H1 (cell line): ENCODE measurements around the gene LYPD4. TPM values are rescaled to one million over a fixed set of nuclear protein-coding genes. Genes with fewer than 3 reads are reported as not detected.

Experiments used
- CTCF ChIA-PET: fragments of 300-600 bp; sonication (Branson Sonifier 250); formaldehyde crosslinking; loops from one replicate; lab custom pipeline; 2021; ENCODE audit not compliant: partially characterized antibody; lab: Charles Lee
- POLR2A ChIA-PET: fragments of 300-600 bp; sonication (Branson Sonifier 250); formaldehyde crosslinking; loops from one replicate; lab custom pipeline; 2021; ENCODE audit warnings: inconsistent platforms; ENCODE audit not compliant: partially characterized antibody; lab: Charles Lee
- DNase-seq, 2 experiments: peaks; one replicate each; pipeline versions ENCODE4 v3.0.0 to v3.0.0-alpha.2; 2010 to 2022; ENCODE audit warnings: low spot score in 2 of 2, low read depth in 1 of 2, mixed read lengths in 1 of 2
- FAIRE-seq: peaks from 2 replicates; lab custom pipeline; 2011; peaks lifted over from hg19 to GRCh38; lab: Jason Lieb, UNC
- H2AFZ ChIP-seq: 2 replicates; pipeline ENCODE4 v1.8.1; 2012; ENCODE audit warnings: low read length, inconsistent platforms
- H2AK5ac ChIP-seq: 2 replicates; pipeline ENCODE4 v1.6.1; 2013; ENCODE audit warnings: low read depth, low read length
- H2BK120ac ChIP-seq: replicated peaks from 2 replicates; pipeline ENCODE3; 2013; ENCODE audit warnings: low read depth, low read length, inconsistent platforms
- H2BK12ac ChIP-seq: 2 replicates; pipeline ENCODE4 v1.6.1; 2013; ENCODE audit warnings: low read depth, low read length
- H2BK15ac ChIP-seq: 2 replicates; pipeline ENCODE4 v1.6.1; 2013; ENCODE audit warnings: low read length
- H2BK20ac ChIP-seq: 2 replicates; pipeline ENCODE4 v1.6.1; 2013; ENCODE audit warnings: low read length
- H2BK5ac ChIP-seq: 2 replicates; pipeline ENCODE4 v1.6.1; 2013; ENCODE audit warnings: low read depth, low read length
- H3K14ac ChIP-seq: 2 replicates; pipeline ENCODE4 v1.6.1; 2013; ENCODE audit warnings: inconsistent platforms; ENCODE audit not compliant: insufficient read length
- H3K18ac ChIP-seq: 2 replicates; pipeline ENCODE4 v1.6.1; 2013; ENCODE audit warnings: low read length; ENCODE audit errors: extremely low read depth
- H3K23ac ChIP-seq: 2 replicates; pipeline ENCODE4 v1.6.1; 2013; ENCODE audit warnings: inconsistent platforms; ENCODE audit not compliant: insufficient read length
- H3K23me2 ChIP-seq: 2 replicates; pipeline ENCODE4 v1.6.1; 2013; ENCODE audit warnings: low read depth, low read length
- H3K27ac ChIP-seq: 2 replicates; pipeline ENCODE4 v1.6.1; 2011; ENCODE audit warnings: low read depth, low read length, inconsistent platforms
- H3K27me3 ChIP-seq, 4 experiments: replicated peaks in 1 of 4; 1 replicate in 1 of 4; 2 replicates in 3 of 4; pipeline versions ENCODE4 v1.6.1 to v1.8.1; 2011 to 2013; ENCODE audit warnings: low read length in 3 of 4, mild to moderate bottlenecking in 3 of 4, inconsistent platforms in 2 of 4, mixed read lengths in 2 of 4, moderate library complexity in 1 of 4; ENCODE audit not compliant: control insufficient read depth in 3 of 4, insufficient read depth in 3 of 4; ENCODE audit errors: extremely low read depth in 1 of 4
- H3K36me3 ChIP-seq, 4 experiments: 2 replicates each; pipeline versions ENCODE4 v1.6.1 to v1.8.1; 2011 to 2013; ENCODE audit warnings: mild to moderate bottlenecking in 4 of 4, low read length in 3 of 4, moderate library complexity in 2 of 4, control low read depth in 1 of 4, inconsistent platforms in 1 of 4; ENCODE audit not compliant: insufficient read depth in 4 of 4, control insufficient read depth in 2 of 4
- H3K4ac ChIP-seq: replicated peaks from 2 replicates; pipeline ENCODE3; 2013; ENCODE audit warnings: low read length, low read depth, mixed read lengths, inconsistent platforms; ENCODE audit not compliant: insufficient read length
- H3K4me1 ChIP-seq, 4 experiments: replicated peaks in 1 of 4; 1 replicate in 1 of 4; 2 replicates in 3 of 4; pipeline versions ENCODE4 v1.6.1 to v1.8.1; 2011 to 2013; ENCODE audit warnings: low read length in 3 of 4, inconsistent platforms in 2 of 4, mixed read lengths in 1 of 4; ENCODE audit not compliant: insufficient read depth in 4 of 4, control insufficient read depth in 3 of 4
- H3K4me2 ChIP-seq, 2 experiments: 2 replicates each; pipeline versions ENCODE4 v1.6.1 to v1.8.1; 2011 to 2013; ENCODE audit warnings: low read depth in 2 of 2, low read length in 2 of 2, control low read depth in 1 of 2, inconsistent platforms in 1 of 2, mild to moderate bottlenecking in 1 of 2; ENCODE audit not compliant: insufficient read depth in 1 of 2
- H3K4me3 ChIP-seq, 4 experiments: fragments of 200-600, 300-600 bp in 1 of 4; sonication (generic), shearing (Covaris generic), sonication (Bioruptor Twin) in 1 of 4; 2 replicates each; pipeline versions ENCODE4 v1.5.1 to v1.8.1; 2011 to 2016; ENCODE audit warnings: low read length in 4 of 4, low read depth in 3 of 4, control low read depth in 2 of 4, inconsistent platforms in 2 of 4, mild to moderate bottlenecking in 2 of 4, mixed read lengths in 1 of 4, moderate library complexity in 1 of 4; ENCODE audit not compliant: insufficient read depth in 2 of 4; ENCODE audit errors: extremely low read depth in 1 of 4
- H3K56ac ChIP-seq: replicated peaks from 2 replicates; pipeline ENCODE3; 2013; ENCODE audit warnings: low read depth, mild to moderate bottlenecking, mixed read lengths, low read length, inconsistent platforms; ENCODE audit not compliant: insufficient read length
- H3K79me1 ChIP-seq: 2 replicates; pipeline ENCODE4 v1.6.1; 2013; ENCODE audit warnings: low read depth, low read length, control low read depth
- H3K79me2 ChIP-seq, 2 experiments: 2 replicates each; pipeline versions ENCODE4 v1.6.1 to v1.8.1; 2012 to 2013; ENCODE audit warnings: low read length in 2 of 2, mild to moderate bottlenecking in 2 of 2, inconsistent platforms in 1 of 2; ENCODE audit not compliant: insufficient read depth in 2 of 2, control insufficient read depth in 1 of 2
- H3K9ac ChIP-seq, 4 experiments: replicated peaks in 1 of 4; 1 replicate in 1 of 4; 2 replicates in 3 of 4; pipeline versions ENCODE4 v1.6.1 to v1.8.1; 2011 to 2013; ENCODE audit warnings: low read depth in 3 of 4, low read length in 3 of 4, control low read depth in 2 of 4, mild to moderate bottlenecking in 2 of 4, moderate library complexity in 2 of 4, inconsistent platforms in 1 of 4; ENCODE audit errors: extremely low read depth in 1 of 4
- H3K9me3 ChIP-seq, 2 experiments: 2 replicates each; pipeline versions ENCODE4 v1.6.1 to v1.8.1; 2012 to 2013; ENCODE audit warnings: mild to moderate bottlenecking in 2 of 2, moderate library complexity in 2 of 2, control low read depth in 1 of 2, inconsistent platforms in 1 of 2, low read depth in 1 of 2, low read length in 1 of 2, mixed read lengths in 1 of 2; ENCODE audit not compliant: insufficient read depth in 2 of 2
- H4K20me1 ChIP-seq, 2 experiments: replicated peaks in 1 of 2; 2 replicates each; pipeline versions ENCODE3 to v1.8.1; 2011 to 2013; ENCODE audit warnings: inconsistent platforms in 2 of 2, low read length in 2 of 2, mild to moderate bottlenecking in 1 of 2; ENCODE audit not compliant: insufficient read depth in 2 of 2, control insufficient read depth in 1 of 2
- H4K5ac ChIP-seq: 2 replicates; pipeline ENCODE4 v1.6.1; 2013; ENCODE audit warnings: low read length, low read depth, mixed read lengths, inconsistent platforms; ENCODE audit not compliant: insufficient read length
- H4K8ac ChIP-seq: 2 replicates; pipeline ENCODE4 v1.8.0; 2013; ENCODE audit warnings: mild to moderate bottlenecking, moderate library complexity, low read length, inconsistent platforms; ENCODE audit not compliant: insufficient read depth; ENCODE audit errors: extremely low read depth
- H4K91ac ChIP-seq: replicated peaks from 2 replicates; pipeline ENCODE3; 2013; ENCODE audit warnings: low read length, mixed read lengths, inconsistent platforms; ENCODE audit not compliant: insufficient read length
- CHD1 ChIP-seq: IDR thresholded peaks from 2 replicates; pipeline ENCODE4 v1.6.1; 2012; ENCODE audit warnings: low read depth, low read length, improper control_type of control experiment
- GABPA ChIP-seq: IDR thresholded peaks from 2 replicates; pipeline ENCODE4 v1.6.1; 2011; ENCODE audit warnings: mild to moderate bottlenecking, low read length, moderate library complexity, borderline replicate concordance; ENCODE audit not compliant: insufficient read depth
- GTF2F1 ChIP-seq: IDR thresholded peaks from 2 replicates; pipeline ENCODE4 v1.6.1; 2012; ENCODE audit warnings: low read depth, low read length, improper control_type of control experiment, borderline replicate concordance
- NRF1 ChIP-seq: IDR thresholded peaks from 2 replicates; pipeline ENCODE4 v1.6.1; 2011; ENCODE audit warnings: mild to moderate bottlenecking, low read depth, low read length, improper control_type of control experiment
- RAD21 ChIP-seq, 2 experiments: IDR thresholded peaks in 1 of 2; conservative IDR thresholded peaks in 1 of 2; 2 replicates each; pipeline ENCODE4 v1.6.1; 2011; ENCODE audit warnings: low read depth in 2 of 2, low read length in 2 of 2, improper control_type of control experiment in 1 of 2, inconsistent platforms in 1 of 2, mild to moderate bottlenecking in 1 of 2, moderate library complexity in 1 of 2
- SIN3A ChIP-seq, 2 experiments: IDR thresholded peaks in 1 of 2; conservative IDR thresholded peaks in 1 of 2; 2 replicates each; pipeline ENCODE4 v1.6.1; 2011 to 2012; ENCODE audit warnings: low read length in 2 of 2, improper control_type of control experiment in 1 of 2, low read depth in 1 of 2, mild to moderate bottlenecking in 1 of 2
- SIX5 ChIP-seq: IDR thresholded peaks from 2 replicates; pipeline ENCODE4 v1.6.1; 2011; ENCODE audit warnings: mild to moderate bottlenecking, low read depth, low read length
- SP1 ChIP-seq: IDR thresholded peaks from 2 replicates; pipeline ENCODE4 v1.6.1; 2011; ENCODE audit warnings: low read depth, low read length
- TBP ChIP-seq: IDR thresholded peaks from 2 replicates; pipeline ENCODE4 v1.6.1; 2011; ENCODE audit warnings: low read depth, low read length, improper control_type of control experiment
- TCF12 ChIP-seq: IDR thresholded peaks from 2 replicates; pipeline ENCODE4 v1.6.1; 2011; ENCODE audit warnings: low read depth, mild to moderate bottlenecking, low read length
- ZNF274 ChIP-seq: IDR thresholded peaks from 2 replicates; pipeline ENCODE4 v1.7.0; 2012; ENCODE audit warnings: low read length, borderline replicate concordance; ENCODE audit errors: extremely low read depth
- WGBS, 2 experiments: shearing (Covaris generic) in 1 of 2; methylation state at CpG; one replicate each; pipeline versions ENCODE4 v1.1.6 to v1.1.7; 2013 to 2015; ENCODE audit warnings: low lambda C conversion rate in 2 of 2, mixed read lengths in 2 of 2, inconsistent platforms in 1 of 2, low coverage in 1 of 2, missing lambda C conversion rate in 1 of 2; ENCODE audit not compliant: insufficient replicate concordance in 2 of 2, insufficient coverage in 1 of 2, insufficient read length in 1 of 2; ENCODE audit errors: extremely low coverage in 1 of 2, missing lambda C conversion rate in 1 of 2; 5-methylcytosine and 5-hydroxymethylcytosine counted together
- polyA plus RNA-seq, 7 experiments: library from polyadenylated mRNA; depleted of rRNA in 3 of 7; stranded (reverse) in 5 of 7; unstranded in 2 of 7; fragments of >200 nt in 5 of 7; fragments of 200-250 nt in 2 of 7; gene quantifications; 1 replicate in 5 of 7; 2 replicates in 1 of 7; 4 replicates in 1 of 7; pipeline versions ENCODE4 v1.2.1 to v1.2.3, GENCODE V29; 2011 to 2013; ENCODE audit warnings: missing spikeins in 2 of 7, mixed read lengths in 2 of 7
- total RNA-seq: library from RNA; stranded (reverse); fragmentation: NEBNext Ultra II Directional; extraction: Animal tissue kit (Norgen Biotek cat#: 25700); gene quantifications from 2 replicates; pipeline ENCODE4 v1.2.1, GENCODE V29; 2021
- TF ChIP-seq, protein P1 (sequence below): IDR thresholded peaks from 2 replicates; pipeline ENCODE4 v1.6.1; 2011; ENCODE audit warnings: low read length, improper control_type of control experiment

Gene LYPD4
- total and polyA plus RNA-seq, 2 of the 8 experiments (the other 6 are each of a cell fraction or from before 2014, with no cell fraction given) = 0.06 TPM; not detected in 1

- no peak for DNase-seq
- Histone ChIP-seq H4K20me1 (peaks cover 3 to 6% of the 10 kb centered on the region in 2 experiments), H3K79me2 (peaks cover 0 to under 1% of the 10 kb centered on the region in 2 experiments; a peak in 1 of 4 replicates)
- no peak for TF ChIP-seq ZNF274
- TF ChIP-seq CHD1 = no peak
- no peak for TF ChIP-seq GTF2F1
- no peak for TF ChIP-seq GABPA
- no peak for TF ChIP-seq SIX5
- TF ChIP-seq, protein P1, sequence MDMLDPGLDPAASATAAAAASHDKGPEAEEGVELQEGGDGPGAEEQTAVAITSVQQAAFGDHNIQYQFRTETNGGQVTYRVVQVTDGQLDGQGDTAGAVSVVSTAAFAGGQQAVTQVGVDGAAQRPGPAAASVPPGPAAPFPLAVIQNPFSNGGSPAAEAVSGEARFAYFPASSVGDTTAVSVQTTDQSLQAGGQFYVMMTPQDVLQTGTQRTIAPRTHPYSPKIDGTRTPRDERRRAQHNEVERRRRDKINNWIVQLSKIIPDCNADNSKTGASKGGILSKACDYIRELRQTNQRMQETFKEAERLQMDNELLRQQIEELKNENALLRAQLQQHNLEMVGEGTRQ = no peak
- TF ChIP-seq TCF12 = no peak
- no peak for TF ChIP-seq RAD21 (IDR thresholded peaks at IDR 0.05 in 1 of 2, conservative IDR thresholded peaks at IDR 0.05 in 1 of 2; ENCODE audit: low read depth in 2 of 2, low read length in 2 of 2)
- no peak for TF ChIP-seq TBP
- no peak for TF ChIP-seq SIN3A (conservative IDR thresholded peaks at IDR 0.05 in 1 of 2, IDR thresholded peaks at IDR 0.05 in 1 of 2; ENCODE audit: low read depth in 1 of 2, low read length in 2 of 2)
- TF ChIP-seq NRF1 = no peak
- no peak for TF ChIP-seq SP1
These were observed 45.4 kb upstream of the LYPD4 start for GRCh38 chr19:41889896-41890295.

More at GRCh38 chr19:41889896-41890295, 45.4 kb upstream of the LYPD4 start:
- no peak overlapping the region for H3K14ac ChIP-seq
- H2BK15ac ChIP-seq = no peak overlapping the region
- H3K27ac ChIP-seq = no peak overlapping the region
- H3K4me3 ChIP-seq = no peak overlapping the region
- no peak for FAIRE-seq
- no peaks in the 10 kb centered on the region for H3K9me3 ChIP-seq
- POLR2A ChIA-PET = interaction anchor here (1.1 to 13.9 kb wide), 4 partner anchors 8 to 29 kb away, joined by 4 to 298 read pairs (median 8); partner anchors contain the start of gene RPS19
- H3K23me2 ChIP-seq = no peaks in the 10 kb centered on the region
- H3K18ac ChIP-seq = no peak overlapping the region
- H2BK20ac ChIP-seq = no peak overlapping the region
- H3K27me3 ChIP-seq = no peaks in the 10 kb centered on the region
- peaks cover 0 to 2% (median 0%) of the 10 kb centered on the region in 4 experiments; a peak in 3 of 8 replicates for H3K36me3 ChIP-seq
- CTCF ChIA-PET = interaction anchor here (1.1 to 2.3 kb wide), 7 partner anchors 9 to 48 kb away, joined by 3 to 9 read pairs (median 5); no protein-coding TSS in a partner anchor
- H3K79me1 ChIP-seq = peaks cover 2% of the 10 kb centered on the region; the same call in 1 of the 2 replicates
- H2BK120ac ChIP-seq = no peak overlapping the region
- peaks cover 3 to 16% (median 12%) of the 10 kb centered on the region in 4 experiments for H3K4me1 ChIP-seq
- H4K91ac ChIP-seq = no peak overlapping the region
- H3K4ac ChIP-seq = no peak overlapping the region
- H4K8ac ChIP-seq = no peak overlapping the region
- H3K9ac ChIP-seq = no peak overlapping the region
- no peak overlapping the region for H3K56ac ChIP-seq
- no peak overlapping the region for H2AK5ac ChIP-seq
- no peak overlapping the region for H4K5ac ChIP-seq
- no peak overlapping the region for H2AFZ ChIP-seq
- no peak overlapping the region for H2BK5ac ChIP-seq
- H3K23ac ChIP-seq = no peak overlapping the region
- H2BK12ac ChIP-seq = no peak overlapping the region
- WGBS, 2 experiments = 94% methylated on average over 8 of the region's 8 CpGs; no CpG with 5 or more reads in 1 of the 2 experiments
- H3K4me2 ChIP-seq = no peak overlapping the region
